ENCODE data around the gene AHSP.

Gene AHSP

GRCh38 chr16:31488468-31489297 lies 39.0 kb upstream of the AHSP start:
- Histone ChIP-seq H3K36me3 (ENCODE audit: control insufficient read depth in 2 of 2, insufficient read depth in 1 of 2, low read length in 2 of 2) (peaks cover 0 to 37% of the 10 kb centered on the region in 2 experiments; a peak in 1 of 3 replicates), H3K4me3 (ENCODE audit: low read depth, low read length) (no peak overlapping the region), H3K4me1 (ENCODE audit: control insufficient read depth, insufficient read depth, low read length) (no peaks in the 10 kb centered on the region; the same call in 1 of the 2 replicates), H3K27ac (ENCODE audit: extremely low read depth, low read depth, low read length) (no peak overlapping the region), H3K9me3 (ENCODE audit: control insufficient read depth, insufficient read depth, low read depth, low read length) (no peaks in the 10 kb centered on the region)
- ChIA-PET CTCF (interaction anchor here (1.9 kb wide), 1 partner anchor 28 kb away, joined by 4 read pairs; no protein-coding TSS in a partner anchor), POLR2A (interaction anchor here (1.6 kb wide), 1 partner anchor 10 kb away, joined by 4 read pairs; no protein-coding TSS in a partner anchor)
- TF ChIP-seq KLF7 (tag by site-specific recombination; IDR thresholded peaks at IDR 0.05; ENCODE audit: borderline replicate concordance) (no peak), ZNF140 (tag by site-specific recombination; IDR thresholded peaks at IDR 0.05) (no peak), ZNF398 (tag by site-specific recombination; IDR thresholded peaks at IDR 0.05) (no peak), ZBTB8A (tag by site-specific recombination; IDR thresholded peaks at IDR 0.05) (no peak), ZNF221 (tag by site-specific recombination; IDR thresholded peaks at IDR 0.05; ENCODE audit: borderline replicate concordance) (no peak), ZNF2 (tag by site-specific recombination; IDR thresholded peaks at IDR 0.05) (no peak), ZNF704 (tag by site-specific recombination; IDR thresholded peaks at IDR 0.05) (no peak), SP2 (tag by site-specific recombination; IDR thresholded peaks at IDR 0.05) (no peak), SALL2 (tag by site-specific recombination; IDR thresholded peaks at IDR 0.05; ENCODE audit: borderline replicate concordance) (no peak), GFI1B (tag by site-specific recombination; IDR thresholded peaks at IDR 0.05) (no peak), ZNF473 (tag by site-specific recombination; IDR thresholded peaks at IDR 0.05) (no peak), ZNF837 (tag by site-specific recombination; IDR thresholded peaks at IDR 0.05) (no peak), ZNF768 (tag by site-specific recombination; IDR thresholded peaks at IDR 0.05) (no peak), ZNF629 (tag by site-specific recombination; IDR thresholded peaks at IDR 0.05) (no peak), ZNF169 (tag by site-specific recombination; IDR thresholded peaks at IDR 0.05) (no peak), ZNF514 (tag by site-specific recombination; IDR thresholded peaks at IDR 0.05) (no peak)

- CTCF ChIA-PET, result interaction anchor here (1.9 kb wide), 1 partner anchor 28 kb away, joined by 4 read pairs; no protein-coding TSS in a partner anchor
- peaks cover 0 to 40% of the 10 kb centered on the region in 2 experiments; a peak in 1 of 3 replicates for H3K36me3 ChIP-seq (ENCODE audit: control insufficient read depth in 2 of 2, insufficient read depth in 1 of 2, low read length in 2 of 2)
- H3K27ac ChIP-seq (ENCODE audit: extremely low read depth, low read depth, low read length), result no peak overlapping the region
- no peak overlapping the region for H3K4me3 ChIP-seq (ENCODE audit: low read depth, low read length)
- H3K4me1 ChIP-seq (ENCODE audit: control insufficient read depth, insufficient read depth, low read length), result no peaks in the 10 kb centered on the region; the same call in 1 of the 2 replicates
- TF ChIP-seq ZNF747 (tag by site-specific recombination; IDR thresholded peaks at IDR 0.05), result no peak
- TF ChIP-seq ZNF830 (tag by site-specific recombination; IDR thresholded peaks at IDR 0.05; ENCODE audit: low read depth), result no peak
- no peak for TF ChIP-seq ZNF19 (tag by site-specific recombination; IDR thresholded peaks at IDR 0.05; ENCODE audit: low read depth)
- no peaks in the 10 kb centered on the region for H3K9me3 ChIP-seq (ENCODE audit: control insufficient read depth, insufficient read depth, low read depth, low read length)
- POLR2A ChIA-PET, result interaction anchor here (1.6 kb wide), 1 partner anchor 10 kb away, joined by 4 read pairs; no protein-coding TSS in a partner anchor
These were observed 38.5 kb upstream of the AHSP start for GRCh38 chr16:31489298-31489564.
